Aortic smooth muscle cell (primary cell): ENCODE results near the gene AP4M1. TPM values are rescaled to one million over a fixed set of nuclear protein-coding genes. Genes with fewer than 3 reads are reported as not detected.

Source experiments
- total RNA-seq: library from RNA; depleted of rRNA; stranded (reverse); fragments of >200 nt; gene quantifications from 2 replicates; pipeline ENCODE4 v1.2.3, GENCODE V29; 2014

AP4M1 gene, protein sequence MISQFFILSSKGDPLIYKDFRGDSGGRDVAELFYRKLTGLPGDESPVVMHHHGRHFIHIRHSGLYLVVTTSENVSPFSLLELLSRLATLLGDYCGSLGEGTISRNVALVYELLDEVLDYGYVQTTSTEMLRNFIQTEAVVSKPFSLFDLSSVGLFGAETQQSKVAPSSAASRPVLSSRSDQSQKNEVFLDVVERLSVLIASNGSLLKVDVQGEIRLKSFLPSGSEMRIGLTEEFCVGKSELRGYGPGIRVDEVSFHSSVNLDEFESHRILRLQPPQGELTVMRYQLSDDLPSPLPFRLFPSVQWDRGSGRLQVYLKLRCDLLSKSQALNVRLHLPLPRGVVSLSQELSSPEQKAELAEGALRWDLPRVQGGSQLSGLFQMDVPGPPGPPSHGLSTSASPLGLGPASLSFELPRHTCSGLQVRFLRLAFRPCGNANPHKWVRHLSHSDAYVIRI
- total RNA-seq = 24.2 and 24.6 TPM in 2 replicates

DNA sequence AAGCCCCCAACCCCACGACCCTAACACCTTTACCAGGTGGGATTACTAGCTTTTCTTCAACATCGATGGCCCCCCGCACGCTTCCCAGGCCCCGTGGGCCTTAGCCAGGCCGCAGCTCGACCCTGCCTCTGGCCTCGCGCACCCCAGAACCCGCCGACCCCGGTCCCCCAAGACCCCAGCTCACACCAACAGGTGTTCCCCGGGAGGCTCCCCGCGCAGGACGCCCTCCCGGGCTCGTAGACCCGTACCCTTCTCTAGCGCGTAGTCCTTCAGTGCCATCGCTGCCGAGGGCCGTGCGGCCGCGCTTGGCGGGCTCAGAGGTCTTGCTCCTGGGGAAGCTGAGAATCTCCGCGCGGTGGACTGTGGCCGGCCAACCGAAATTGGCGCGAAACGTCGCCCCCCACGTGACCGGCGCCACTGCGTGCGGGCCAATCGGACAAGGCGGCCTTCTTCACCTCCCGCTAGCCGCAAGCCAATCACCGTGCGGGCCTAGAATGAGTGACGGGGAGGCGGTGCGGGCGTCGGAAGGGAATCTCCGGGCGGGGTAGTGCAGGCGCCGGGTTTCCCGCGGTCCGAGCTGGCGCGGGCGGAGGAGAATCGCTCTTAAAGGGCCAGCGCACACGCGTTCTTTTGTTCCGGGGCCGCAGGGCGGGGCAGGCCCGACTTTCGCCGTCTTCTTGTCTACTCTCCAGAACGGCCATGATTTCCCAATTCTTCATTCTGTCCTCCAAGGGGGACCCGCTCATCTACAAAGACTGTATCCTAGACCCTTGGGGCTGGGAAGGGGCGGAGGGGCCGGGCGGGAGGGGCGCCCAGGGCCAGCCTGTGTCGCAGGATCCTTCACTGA lies at the start of gene AP4M1, which contains the start of gene MCM7:
AP4M1 (plus strand) TSS at position 628 of the 847 bp plus-strand sequence; CDS start at position 700, 72 bp downstream.
MCM7 (minus strand) TSS at position 382 of the 847 bp plus-strand sequence; CDS start at position 279, 103 bp downstream.

DNA sequence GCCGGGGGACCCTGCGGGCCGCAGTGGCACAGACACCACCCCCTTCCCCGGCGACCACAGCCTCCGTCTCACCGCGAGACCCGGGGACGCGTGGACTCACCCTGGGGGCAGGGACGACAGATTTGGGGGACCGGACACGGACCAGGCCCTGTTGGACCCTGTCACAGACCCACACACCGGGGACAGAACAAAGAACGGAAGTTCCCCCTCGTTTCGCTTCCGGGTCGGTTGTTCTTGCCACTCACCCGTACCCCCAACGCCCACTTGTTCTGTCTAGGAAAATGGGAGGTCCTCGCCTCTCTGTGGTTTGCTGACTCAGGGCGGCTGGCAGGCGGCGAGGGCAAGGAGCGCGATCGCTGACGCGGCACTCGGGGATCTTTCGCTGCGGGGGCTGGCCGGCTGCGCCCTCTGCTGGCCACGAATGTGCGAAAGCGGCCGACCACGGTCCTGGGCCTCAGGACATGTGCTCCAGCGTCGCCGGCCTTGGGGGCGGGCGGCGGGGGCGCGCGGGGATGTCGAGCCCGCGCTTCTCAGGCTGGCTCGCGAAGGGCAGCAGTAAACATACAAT lies 19.8 kb upstream of the AP4M1 start, which contains the start of gene ZNF3:
ZNF3 (minus strand) TSS at position 189 of the 568 bp plus-strand sequence. CDS start 4,366 bp downstream, outside the sequence.

DNA sequence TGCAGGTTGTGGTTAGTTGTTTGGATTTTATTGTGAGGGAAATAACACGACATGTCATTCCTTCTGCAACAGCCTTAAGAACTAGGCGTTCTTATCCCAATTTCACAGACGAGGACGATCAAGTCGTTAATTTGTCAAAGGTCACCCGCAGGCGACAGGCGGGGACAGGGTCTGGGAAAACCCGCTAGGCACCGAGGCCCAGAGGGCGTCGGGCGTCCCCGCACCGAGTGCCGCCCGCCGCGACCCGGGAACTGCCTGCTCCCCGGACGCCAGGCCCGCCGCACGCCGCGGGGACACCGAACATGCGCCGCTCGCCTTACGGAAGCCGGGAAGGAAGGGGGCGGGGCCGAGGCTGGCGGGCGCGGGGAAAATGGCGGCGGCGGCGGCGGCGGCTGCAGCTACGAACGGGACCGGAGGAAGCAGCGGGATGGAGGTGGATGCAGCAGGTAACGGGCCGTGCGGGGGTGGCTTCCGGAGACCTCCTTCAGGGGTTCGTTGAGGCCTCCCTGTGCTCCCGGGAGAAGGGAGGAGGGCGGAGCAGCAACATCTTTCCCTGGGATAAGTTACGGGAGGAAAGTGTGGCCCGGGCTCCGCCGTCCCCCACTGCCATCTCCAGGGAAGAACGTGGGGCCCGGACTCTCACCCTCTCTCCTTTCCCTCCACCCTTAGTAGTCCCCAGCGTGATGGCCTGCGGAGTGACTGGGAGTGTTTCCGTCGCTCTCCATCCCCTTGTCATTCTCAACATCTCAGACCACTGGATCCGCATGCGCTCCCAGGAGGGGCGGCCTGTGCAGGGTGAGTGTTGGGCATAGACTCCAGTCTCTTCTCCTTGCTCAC lies 12.6 kb upstream of the AP4M1 start, which contains the start of gene COPS6:
COPS6 (plus strand) TSS at position 349 of the 837 bp plus-strand sequence; CDS start at position 371, 22 bp downstream.

DNA sequence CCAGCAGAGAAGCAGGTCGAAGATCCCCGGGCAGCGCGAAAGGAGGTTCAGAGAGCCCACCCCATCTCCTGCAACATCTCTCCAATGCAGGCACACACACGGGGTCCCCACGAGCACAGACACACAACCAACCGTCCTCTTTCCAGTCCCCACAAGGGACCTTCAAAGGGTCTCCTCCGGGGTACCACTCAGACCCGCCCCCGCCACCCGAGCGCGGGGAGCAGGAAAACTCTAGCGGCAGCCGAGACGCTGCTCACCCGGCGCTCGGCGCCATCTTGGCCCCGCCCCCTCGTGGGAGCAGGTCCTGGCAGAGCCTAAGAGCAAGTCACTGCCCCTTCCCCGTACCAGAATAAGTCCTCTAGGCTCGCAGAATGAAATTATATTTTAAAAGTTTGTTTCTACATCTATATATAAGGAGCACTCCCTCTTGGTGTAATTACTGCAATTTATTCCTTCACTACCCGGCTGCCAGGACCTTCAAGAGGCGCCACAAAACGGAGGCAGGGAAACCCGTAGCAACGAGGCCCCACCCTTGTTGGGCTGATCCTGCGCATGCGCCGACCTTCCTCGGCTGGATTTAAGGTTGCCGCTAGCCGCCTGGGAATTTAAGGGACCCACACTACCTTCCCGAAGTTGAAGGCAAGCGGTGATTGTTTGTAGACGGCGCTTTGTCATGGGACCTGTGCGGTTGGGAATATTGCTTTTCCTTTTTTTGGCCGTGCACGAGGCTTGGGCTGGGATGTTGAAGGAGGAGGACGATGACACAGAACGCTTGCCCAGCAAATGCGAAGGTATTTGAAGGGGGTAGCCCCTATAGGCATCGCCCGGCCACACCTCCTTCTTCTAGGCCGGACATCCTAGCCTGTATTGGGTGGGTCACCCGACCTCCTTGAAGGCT lies 17.9 kb downstream of the AP4M1 start, which contains the start of the genes CNPY4 and TAF6:
CNPY4 (plus strand) TSS at position 563 of the 898 bp plus-strand sequence; CDS start at position 674, 111 bp downstream.
TAF6 (minus strand) TSS at position 287 of the 898 bp plus-strand sequence. CDS start 5,149 bp downstream, outside the sequence.

DNA sequence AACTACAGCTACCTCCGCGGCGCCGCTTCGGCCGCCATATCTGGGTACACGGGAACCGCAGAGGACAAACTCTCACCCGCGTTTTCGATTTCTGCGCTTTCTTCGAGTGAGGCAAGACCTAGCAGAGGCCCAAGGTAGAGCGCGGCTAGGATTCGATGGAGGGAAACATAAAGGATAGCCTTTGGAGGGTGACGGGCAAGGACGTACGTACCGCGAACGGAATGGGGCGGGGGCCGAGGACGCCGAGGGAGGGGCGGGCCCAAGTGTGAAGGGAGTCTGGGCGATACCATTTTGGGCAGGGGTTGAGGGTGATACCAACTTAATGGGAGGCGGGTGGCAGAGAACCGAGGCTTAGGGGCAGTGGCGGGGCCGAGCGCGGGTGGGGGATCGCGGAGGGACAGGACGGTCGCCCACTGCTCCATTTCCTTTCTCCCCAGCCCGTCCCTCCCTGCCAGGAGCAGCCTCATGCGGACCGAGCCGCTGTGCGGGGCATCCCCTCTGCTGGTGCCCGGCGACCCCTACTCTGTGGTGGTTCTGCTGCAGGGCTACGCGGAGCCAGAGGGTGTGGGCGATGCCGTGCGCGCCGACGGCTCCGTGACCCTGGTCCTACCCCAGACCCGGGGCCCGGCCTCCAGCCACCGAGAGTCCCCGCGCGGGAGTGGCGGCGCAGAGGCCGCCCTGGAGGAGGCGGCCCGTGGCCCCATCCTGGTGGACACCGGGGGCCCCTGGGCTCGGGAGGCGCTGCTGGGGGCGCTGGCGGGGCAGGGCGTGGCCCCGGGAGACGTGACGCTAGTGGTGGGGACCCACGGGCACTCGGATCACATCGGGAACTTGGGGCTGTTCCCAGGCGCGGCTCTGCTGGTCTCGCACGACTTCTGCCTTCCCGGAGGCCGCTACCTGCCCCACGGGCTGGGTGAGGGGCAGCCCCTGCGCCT lies 25.8 kb downstream of the AP4M1 start, which contains the start of gene MBLAC1:
MBLAC1 (plus strand) TSS at position 37 of the 935 bp plus-strand sequence; CDS start at position 466, 429 bp downstream.

DNA sequence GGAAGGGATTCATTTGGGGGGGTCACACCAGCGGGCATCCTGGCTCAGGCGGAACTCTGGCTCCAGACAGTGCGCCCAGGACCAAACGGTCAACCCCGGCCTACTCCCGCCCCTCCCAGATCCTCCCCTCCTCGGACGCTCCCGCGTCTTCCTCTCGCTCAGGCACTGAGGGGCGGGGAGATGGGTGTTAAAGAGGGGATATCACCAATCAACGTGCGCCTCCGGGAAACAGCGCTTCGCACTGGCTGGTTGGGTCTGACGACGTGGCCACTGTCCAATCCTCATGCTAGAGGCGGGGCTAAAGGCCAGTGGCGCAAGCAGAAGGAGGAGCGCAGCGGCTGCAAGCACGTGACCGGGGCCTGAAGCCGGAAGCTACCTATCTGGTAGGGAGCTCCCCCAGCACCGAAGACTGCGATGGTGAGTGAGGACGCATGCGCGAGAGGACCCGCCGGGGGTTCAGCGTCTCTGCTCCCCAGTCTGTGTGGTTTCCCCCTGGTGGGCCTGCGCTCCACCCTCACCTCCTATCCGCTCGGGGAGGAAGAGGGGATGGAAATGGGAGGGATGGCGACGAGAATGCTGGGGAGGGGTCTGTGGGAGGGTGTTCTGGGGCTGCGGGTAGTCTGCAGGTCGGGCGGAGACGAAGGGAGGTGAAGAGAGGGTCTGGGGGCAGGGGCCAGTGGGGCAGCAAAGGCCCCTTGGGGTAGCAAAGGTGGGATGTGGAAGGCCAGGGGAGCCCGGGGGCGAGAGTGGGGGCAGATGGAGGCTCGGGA lies 47.3 kb downstream of the AP4M1 start, which contains the start of gene LAMTOR4:
LAMTOR4 (plus strand) TSS at position 360 of the 770 bp plus-strand sequence; CDS start at position 415, 55 bp downstream.

Other genes starting within 250 kb of the AP4M1 start
- gene OR2AE1, start 224.6 kb upstream of the AP4M1 start, total RNA-seq = 0.26 and 0.44 TPM in 2 replicates
- gene TRIM4, start 182.1 kb upstream of the AP4M1 start, total RNA-seq = 22.4 and 24.7 TPM in 2 replicates
- not detected in 2 replicates for gene GJC3, start 172.0 kb upstream of the AP4M1 start, total RNA-seq
- gene AZGP1, start 125.6 kb upstream of the AP4M1 start, total RNA-seq = 0.13 TPM in 1 of 2 replicates, not detected in the other
- 33.3 and 42.2 TPM in 2 replicates for gene ZKSCAN1, start 86.0 kb upstream of the AP4M1 start, total RNA-seq
- 8.8 and 10.7 TPM in 2 replicates for gene ZSCAN21, start 51.9 kb upstream of the AP4M1 start, total RNA-seq
- 17.7 and 22.3 TPM in 2 replicates for gene ZNF3, start 19.9 kb upstream of the AP4M1 start, total RNA-seq
- 120 TPM in 2 replicates for gene COPS6, start 12.7 kb upstream of the AP4M1 start, total RNA-seq
- gene MCM7, start 246 bp upstream of the AP4M1 start, total RNA-seq = 48.7 and 92.6 TPM in 2 replicates
- 22.3 and 25.1 TPM in 2 replicates for gene TAF6, start 17.7 kb downstream of the AP4M1 start, total RNA-seq
- 35.3 and 43.7 TPM in 2 replicates for gene CNPY4, start 18.0 kb downstream of the AP4M1 start, total RNA-seq
- 2.5 and 3.2 TPM in 2 replicates for gene MBLAC1, start 25.3 kb downstream of the AP4M1 start, total RNA-seq
- 167 and 169 TPM in 2 replicates for gene LAMTOR4, start 47.3 kb downstream of the AP4M1 start, total RNA-seq
- gene TRAPPC14, start 57.1 kb downstream of the AP4M1 start, total RNA-seq = 7.6 and 10.8 TPM in 2 replicates
- gene GAL3ST4, start 67.0 kb downstream of the AP4M1 start, total RNA-seq = 1.3 and 2.1 TPM in 2 replicates
- gene GPC2, start 75.7 kb downstream of the AP4M1 start, total RNA-seq = 0.40 and 0.99 TPM in 2 replicates
- 0.92 and 1.1 TPM in 2 replicates for gene STAG3, start 76.3 kb downstream of the AP4M1 start, total RNA-seq
- gene PVRIG, start 118.3 kb downstream of the AP4M1 start, total RNA-seq = not detected in 2 replicates
- not detected in 2 replicates for gene SPDYE3, start 206.1 kb downstream of the AP4M1 start, total RNA-seq